SH-SY5Y (cell line): ENCODE results near the gene PTCH2.

Experiments used
- GATA2 ChIP-seq: IDR thresholded peaks from 2 replicates; pipeline ENCODE4 v1.6.1; 2011; ENCODE audit warnings: mild to moderate bottlenecking, low read depth, low read length
- GATA3 ChIP-seq: IDR thresholded peaks from 2 replicates; pipeline ENCODE4 v1.6.1; 2011; ENCODE audit warnings: low read depth, mild to moderate bottlenecking, low read length, moderate library complexity

DNA sequence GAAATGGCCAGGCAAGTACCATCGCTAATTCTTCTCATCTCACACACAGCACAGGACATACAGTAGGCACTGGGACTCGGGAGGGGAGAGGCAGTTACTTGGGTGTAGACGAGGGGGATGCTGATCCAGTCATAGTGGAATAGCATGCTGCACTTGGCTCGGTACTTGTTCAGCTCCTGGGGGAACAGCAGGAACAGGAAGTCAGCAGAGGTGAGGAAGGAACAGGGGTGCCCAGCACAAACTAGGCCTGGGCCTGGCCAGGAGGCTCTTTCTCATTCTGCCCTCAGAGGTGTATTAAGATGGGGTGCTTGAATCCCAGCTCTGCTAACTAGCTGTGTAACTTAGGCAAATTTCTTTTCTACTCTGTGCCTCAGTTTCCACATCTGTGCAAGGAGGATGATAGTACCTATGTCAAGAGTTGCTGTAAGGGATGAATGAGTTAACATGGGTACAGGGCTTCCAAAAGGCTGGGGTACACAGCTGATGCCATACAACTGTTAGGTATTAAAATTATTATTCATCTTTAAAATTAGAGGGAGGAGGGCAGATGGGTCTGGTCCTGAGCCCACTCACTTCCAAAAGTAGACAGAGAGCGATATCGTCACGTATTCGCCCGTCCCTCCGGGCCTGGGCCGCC is 57.4 kb downstream of the PTCH2 start:
- TF ChIP-seq GATA2 (no peak), GATA3 (no peak)
